ENCODE measurements around the gene PER1. TPM values are rescaled to one million over a fixed set of nuclear protein-coding genes. Genes with fewer than 3 reads are reported as not detected.
A peak's percentile ranks its signal among the peaks of the same experiment; 100 is the strongest.

The PER1 gene
- total and polyA plus RNA-seq, 2 of the 4 experiments (the other 2 are of a cell fraction) = 3.4 to 10.5 TPM

GRCh38 chr17:8162997-8163977 lies 11.1 kb upstream of the PER1 start:
- Histone ChIP-seq H3K36me3 (ENCODE audit: control insufficient read depth, insufficient read depth, low read length) (peaks cover 15% of the 10 kb centered on the region), H3K4me1 (ENCODE audit: control insufficient read depth, insufficient read depth, low read length) (peaks cover 26% of the 10 kb centered on the region), H2BK5ac (ENCODE audit: low read depth, low read length, poor library complexity, severe bottlenecking) (peak overlapping the region; percentile 85), H3K27me3 (ENCODE audit: control insufficient read depth, insufficient read depth, low read length) (no peaks in the 10 kb centered on the region), H3K9me1 (ENCODE audit: insufficient read depth, low read length) (peaks cover 7% of the 10 kb centered on the region), H3K9me3 (ENCODE audit: control insufficient read depth, insufficient read depth, low read length) (no peaks in the 10 kb centered on the region), H2AK5ac (ENCODE audit: low read depth, low read length) (peak overlapping the region; percentile 68), H2BK20ac (ENCODE audit: low read depth, low read length) (peak overlapping the region; percentile 3; the same call in 1 of the 2 replicates), H3K79me1 (ENCODE audit: low read depth in 1 of 2, low read length in 2 of 2) (peaks cover 21 to 38% of the 10 kb centered on the region in 2 experiments), H3K18ac (ENCODE audit: low read depth, low read length) (peak overlapping the region; percentile 89), H4K5ac (ENCODE audit: low read depth, low read length) (peak overlapping the region; percentile 99), H3K9ac (ENCODE audit: low read depth, low read length) (peak overlapping the region; percentile 85), H4K91ac (ENCODE audit: insufficient read depth, low read depth, low read length) (peak overlapping the region; percentile 91), H2BK15ac (ENCODE audit: low read depth, low read length) (peak overlapping the region; percentile 15; the same call in 1 of the 3 replicates), H4K20me1 (ENCODE audit: insufficient read depth, low read length) (peaks cover 14% of the 10 kb centered on the region), H3K23ac (ENCODE audit: low read depth, low read length) (peak overlapping the region; percentile 33), H2AK9ac (replicated peaks; ENCODE audit: low read depth, low read length, poor library complexity) (peak overlapping the region; percentile 96), H2BK120ac (ENCODE audit: low read depth, low read length) (peak overlapping the region; percentile 50), H3K27ac (ENCODE audit: insufficient read depth, low read length) (peak overlapping the region; percentile 78), H2AFZ (replicated peaks; ENCODE audit: low read length, poor library complexity) (peak overlapping the region; percentile 97), H3K4me3 (ENCODE audit: insufficient read depth, low read depth, low read length) (peak overlapping the region; percentile 99), H3K4me2 (ENCODE audit: low read depth, low read length) (peak overlapping the region; percentile 96), H3K4ac (ENCODE audit: low read depth, low read length) (peak overlapping the region; percentile 86), H3K56ac (ENCODE audit: extremely low read depth, insufficient read depth, low read length) (peak overlapping the region; percentile 8; the same call in 1 of the 2 replicates), H3K14ac (replicated peaks; ENCODE audit: low read depth, low read length) (peak overlapping the region; percentile 64), H4K8ac (ENCODE audit: low read depth in 2 of 2, low read length in 2 of 2) (peak overlapping the region; percentile 93 to 98)
- in situ Hi-C loops (cut with MboI; ENCODE audit: low sequenced_read_pairs) (loop anchor here (25.0 kb wide), 1 partner anchor 926 kb away; the partner anchor contains the start of genes DVL2, GABARAP and PHF23), dilution Hi-C loops (cut with HindIII; ENCODE audit: low sequenced_read_pairs, unreplicated experiment) (no loop called here), intact Hi-C loops (cut with micrococcal nuclease) (no loop called here)
- CTCF ChIA-PET = no interaction called here
- 4% methylated on average over 32 of the region's 55 CpGs; no CpG with 5 or more reads in 1 of the 2 experiments for WGBS, 2 experiments (ENCODE audit: extremely low coverage in 2 of 2, insufficient read length in 1 of 2)
- ATAC-seq (ENCODE audit: low read depth) (peak; percentile 16), DNase-seq (no peak)
- TF ChIP-seq CEBPB (IDR thresholded peaks at IDR 0.05; ENCODE audit: low read depth, low read length) = peak; percentile 60
- no peak for TF ChIP-seq MAZ (IDR thresholded peaks at IDR 0.05; ENCODE audit: borderline replicate concordance, low read depth, low read length)
- no TSS peak for BruUV-seq (replicated peaks)
- POLR2A ChIA-PET (ENCODE audit: unreplicated experiment) = no interaction called here

Data from IMR-90 (cell line).